PFSK-1 (cell line): ENCODE data around the gene PRKCQ.

Source experiments
- FOXP2 ChIP-seq: optimal IDR thresholded peaks from 2 replicates; pipeline ENCODE3; 2011; ENCODE audit warnings: borderline replicate concordance, control low read depth, inconsistent platforms; ENCODE audit not compliant: insufficient read depth; ENCODE audit errors: extremely low read length, extremely low read depth
- POLR2AphosphoS5 ChIP-seq: IDR thresholded peaks from 2 replicates; pipeline ENCODE4 v1.6.1; 2012; ENCODE audit warnings: low read depth, mild to moderate bottlenecking, control low read depth, low read length, moderate library complexity
- REST ChIP-seq, 2 experiments: IDR thresholded peaks; 2 replicates each; pipeline versions ENCODE4 v1.6.1 to v1.8.0; 2011 to 2012; ENCODE audit warnings: low read depth in 2 of 2, low read length in 2 of 2, control low read depth in 1 of 2, inconsistent platforms in 1 of 2, mild to moderate bottlenecking in 1 of 2, moderate library complexity in 1 of 2; ENCODE audit not compliant: insufficient read depth in 1 of 2
- SIN3A ChIP-seq: IDR thresholded peaks from 2 replicates; pipeline ENCODE4 v1.6.1; 2012; ENCODE audit warnings: mild to moderate bottlenecking, low read length, moderate library complexity, borderline replicate concordance; ENCODE audit not compliant: insufficient read depth
- TAF1 ChIP-seq: IDR thresholded peaks from 2 replicates; pipeline ENCODE4 v1.6.1; 2012; ENCODE audit warnings: low read length, control low read depth, borderline replicate concordance; ENCODE audit not compliant: insufficient read depth

Gene PRKCQ

GRCh38 chr10:6390213-6390845, 189.7 kb downstream of the PRKCQ start:
- TF ChIP-seq FOXP2 (no peak), POLR2AphosphoS5 (no peak), SIN3A (no peak), TAF1 (no peak)

DNA sequence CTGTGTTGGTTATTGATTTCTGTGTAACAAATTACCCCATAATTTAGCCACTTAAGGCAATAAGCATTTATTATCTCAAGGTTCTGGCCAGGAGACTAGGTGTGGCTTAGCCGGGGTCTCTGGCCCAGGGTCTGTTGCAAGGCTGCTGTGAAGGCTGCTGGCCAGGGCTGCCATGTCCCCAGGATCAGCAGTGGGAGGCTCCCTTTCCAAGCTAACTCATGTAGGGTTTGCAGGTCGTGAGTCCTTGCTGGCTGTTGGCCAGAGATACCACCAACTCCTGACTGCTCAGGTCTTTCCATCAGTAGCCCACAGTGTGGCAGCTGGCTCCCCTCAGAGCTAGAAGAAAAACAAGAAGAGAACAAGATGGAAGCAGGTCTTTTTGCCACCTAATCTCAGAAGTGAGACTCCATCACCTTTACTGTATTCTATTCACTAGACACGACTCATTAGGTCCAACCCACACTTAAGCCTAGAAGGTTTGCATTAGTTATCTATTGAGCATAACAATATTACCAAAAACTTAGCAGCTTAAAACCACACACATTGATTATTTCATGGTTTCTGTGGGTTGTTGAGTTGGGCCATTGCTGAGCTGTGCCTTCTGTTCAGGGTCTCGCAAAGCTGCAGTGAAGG, 191.7 kb downstream of the PRKCQ start:
- TF ChIP-seq POLR2AphosphoS5: no peak
- TF ChIP-seq SIN3A: no peak
- no peak for TF ChIP-seq REST (IDR thresholded peaks at IDR 0.05; ENCODE audit: insufficient read depth in 1 of 2, low read depth in 2 of 2, low read length in 2 of 2)
- no peak for TF ChIP-seq TAF1
- TF ChIP-seq FOXP2: no peak

- no peak for TF ChIP-seq POLR2AphosphoS5
- TF ChIP-seq REST (IDR thresholded peaks at IDR 0.05; ENCODE audit: insufficient read depth in 1 of 2, low read depth in 2 of 2, low read length in 2 of 2): no peak
- no peak for TF ChIP-seq TAF1
- TF ChIP-seq SIN3A: no peak
- TF ChIP-seq FOXP2: no peak
Measured at GRCh38 chr10:6386960-6387359, 193.1 kb downstream of the PRKCQ start.

- no peak for TF ChIP-seq POLR2AphosphoS5
- TF ChIP-seq TAF1: no peak
- TF ChIP-seq FOXP2: no peak
Measured at GRCh38 chr10:6386346-6386745, 193.7 kb downstream of the PRKCQ start.

DNA sequence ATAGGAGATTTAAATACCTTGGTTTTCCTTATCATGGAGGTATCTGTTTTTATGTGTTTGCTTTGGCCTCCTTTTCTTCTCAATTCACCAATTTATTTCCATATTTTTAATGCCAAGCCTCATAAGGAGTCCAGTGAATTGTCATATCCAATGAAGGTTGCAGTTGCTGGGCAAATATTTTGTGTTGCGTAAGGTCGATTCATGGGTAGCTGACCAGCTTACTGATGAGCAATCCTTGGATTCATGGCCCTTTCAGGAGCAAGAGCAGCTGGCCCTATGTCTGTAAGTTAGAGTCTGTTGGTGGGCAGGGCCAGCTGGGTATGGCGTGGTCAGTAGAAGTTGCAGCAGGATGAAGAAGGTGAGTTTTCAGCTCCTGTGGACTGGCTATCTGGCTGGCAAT, 194.4 kb downstream of the PRKCQ start:
- TF ChIP-seq SIN3A (no peak), FOXP2 (no peak), REST (IDR thresholded peaks at IDR 0.05; ENCODE audit: insufficient read depth in 1 of 2, low read depth in 2 of 2, low read length in 2 of 2) (no peak), POLR2AphosphoS5 (no peak)

DNA sequence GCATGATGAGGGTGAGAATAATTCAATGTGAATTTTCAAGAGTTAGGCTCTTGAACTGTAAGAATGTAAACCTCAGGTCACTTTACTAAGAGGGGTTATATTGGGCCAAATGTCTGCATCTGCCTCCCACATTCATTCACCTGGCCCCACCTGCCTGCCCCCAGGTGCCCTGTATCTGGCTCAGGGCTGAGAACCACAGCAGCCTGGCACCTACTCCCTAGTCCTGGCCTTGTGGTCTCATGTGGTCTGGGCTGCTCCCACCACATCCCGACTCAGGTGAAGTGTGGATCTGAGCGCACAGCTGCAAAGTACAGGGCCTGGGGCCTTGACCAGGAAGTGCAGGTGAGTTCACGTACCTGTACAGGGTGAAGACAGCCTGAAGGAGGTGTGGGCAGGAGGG, 195.2 kb downstream of the PRKCQ start:
- TF ChIP-seq POLR2AphosphoS5: no peak
- TF ChIP-seq FOXP2: no peak
- TF ChIP-seq REST (IDR thresholded peaks at IDR 0.05; ENCODE audit: insufficient read depth in 1 of 2, low read depth in 2 of 2, low read length in 2 of 2): no peak
- TF ChIP-seq TAF1: no peak
